PC-3 (cell line): Measurements from ENCODE around the gene C16orf74. TPM values are rescaled to one million over a fixed set of nuclear protein-coding genes. Genes with fewer than 3 reads are reported as not detected.

Experiments
- ATAC-seq: fragments of 200-7000 bp; cut with Tn5 transposase; 2 replicates; pipeline ENCODE4 v1.9.1; 2020; ENCODE audit warnings: mild to moderate bottlenecking, moderate library complexity
- BruUV-seq: library from RNA; stranded (reverse); fragments of 400-500 nt; replicated peaks from 2 replicates; lab custom pipeline; 2021; lab: Mats Ljungman, UMichigan
- CTCF ChIA-PET: fragments of 300-600 bp; sonication (Branson Sonifier 250); formaldehyde crosslinking; loops from one replicate; lab custom pipeline; 2022; ENCODE audit warnings: antibody characterized with exemption; lab: Charles Lee
- POLR2A ChIA-PET: fragments of 300-600 bp; sonication (Branson Sonifier 250); formaldehyde crosslinking; loops from one replicate; lab custom pipeline; 2022; ENCODE audit warnings: antibody characterized with exemption; ENCODE audit not compliant: unreplicated experiment; lab: Charles Lee
- DNase-seq: peaks from one replicate; pipeline ENCODE4 v3.0.0-alpha.2; 2015
- H2AFZ ChIP-seq: fragments of 300-600 bp; sonication (generic); 2 replicates; pipeline ENCODE4 v1.6.0; 2016; ENCODE audit warnings: antibody characterized with exemption, low read length
- H3F3A ChIP-seq: fragments of 300-600 bp; sonication (generic); one replicate; pipeline ENCODE4 v1.6.0; 2017; ENCODE audit warnings: antibody characterized with exemption, low read length, control low read depth, mild to moderate bottlenecking; ENCODE audit not compliant: unreplicated experiment
- H3K27ac ChIP-seq: fragments of 300-600 bp; sonication (generic); 2 replicates; pipeline ENCODE4 v1.5.1; 2016; ENCODE audit warnings: mild to moderate bottlenecking, low read length
- H3K27me3 ChIP-seq: fragments of 300-600 bp; sonication (generic); 2 replicates; pipeline ENCODE4 v1.6.1; 2016; ENCODE audit warnings: low read length, mixed read lengths
- H3K36me3 ChIP-seq: fragments of 300-600 bp; sonication (generic); 2 replicates; pipeline ENCODE4 v1.6.1; 2016; ENCODE audit warnings: low read depth, mixed run types, low read length, mixed read lengths
- H3K4me1 ChIP-seq: fragments of 300-600 bp; sonication (generic); 2 replicates; pipeline ENCODE4 v1.5.1; 2016; ENCODE audit warnings: low read length; ENCODE audit not compliant: insufficient read depth
- H3K4me2 ChIP-seq: fragments of 300-600 bp; sonication (generic); 2 replicates; pipeline ENCODE4 v1.6.0; 2016; ENCODE audit warnings: low read length
- H3K4me3 ChIP-seq: fragments of 300-600 bp; sonication (generic); 2 replicates; pipeline ENCODE4 v1.5.1; 2016; ENCODE audit warnings: mild to moderate bottlenecking, low read length, mixed read lengths
- H3K79me2 ChIP-seq: fragments of 300-600 bp; sonication (generic); 2 replicates; pipeline ENCODE4 v1.6.1; 2017; ENCODE audit warnings: low read length, mixed read lengths
- H3K9ac ChIP-seq: fragments of 300-600 bp; sonication (generic); 2 replicates; pipeline ENCODE4 v1.6.0; 2016; ENCODE audit warnings: mild to moderate bottlenecking, low read length
- H3K9me2 ChIP-seq: fragments of 300-600 bp; sonication (generic); replicated peaks from 2 replicates; pipeline ENCODE4 v1.6.1; 2016; ENCODE audit warnings: mixed run types, low read length, mixed read lengths
- H3K9me3 ChIP-seq: fragments of 300-600 bp; sonication (generic); 2 replicates; pipeline ENCODE4 v1.6.1; 2016; ENCODE audit warnings: low read length, mixed read lengths
- H4K20me1 ChIP-seq: fragments of 300-600 bp; sonication (generic); 2 replicates; pipeline ENCODE4 v1.6.1; 2016; ENCODE audit warnings: low read length, mixed read lengths
- EZH2 ChIP-seq: fragments of 300-600 bp; sonication (generic); IDR thresholded peaks from one replicate; pipeline ENCODE4 v1.6.1; 2017; ENCODE audit warnings: antibody characterized with exemption, mild to moderate bottlenecking, low read length; ENCODE audit not compliant: unreplicated experiment
- EZH2phosphoT487 ChIP-seq: fragments of 300-600 bp; sonication (generic); IDR thresholded peaks from 2 replicates; pipeline ENCODE4 v1.6.1; 2018; ENCODE audit warnings: mild to moderate bottlenecking, antibody characterized with exemption, low read length, borderline replicate concordance
- intact Hi-C: fragments of 100-400 bp; cut with micrococcal nuclease; formaldehyde crosslinking; loops from 2 replicates; pipeline ENCODE4 v1.9.0; 2023
- total RNA-seq: library from RNA; depleted of rRNA; stranded (reverse); fragments of >200 nt; gene quantifications from 2 replicates; pipeline ENCODE4 v1.2.3, GENCODE V29; 2014
- TF ChIP-seq, protein P1 (sequence below): fragments of 300-600 bp; sonication (generic); conservative IDR thresholded peaks from 2 replicates; pipeline ENCODE4 v1.5.1; 2017; ENCODE audit warnings: antibody characterized with exemption, low read depth, mild to moderate bottlenecking, low read length

C16orf74 gene
- total RNA-seq, 1 experiment from 2014 or later = 71.0 TPM

DNA sequence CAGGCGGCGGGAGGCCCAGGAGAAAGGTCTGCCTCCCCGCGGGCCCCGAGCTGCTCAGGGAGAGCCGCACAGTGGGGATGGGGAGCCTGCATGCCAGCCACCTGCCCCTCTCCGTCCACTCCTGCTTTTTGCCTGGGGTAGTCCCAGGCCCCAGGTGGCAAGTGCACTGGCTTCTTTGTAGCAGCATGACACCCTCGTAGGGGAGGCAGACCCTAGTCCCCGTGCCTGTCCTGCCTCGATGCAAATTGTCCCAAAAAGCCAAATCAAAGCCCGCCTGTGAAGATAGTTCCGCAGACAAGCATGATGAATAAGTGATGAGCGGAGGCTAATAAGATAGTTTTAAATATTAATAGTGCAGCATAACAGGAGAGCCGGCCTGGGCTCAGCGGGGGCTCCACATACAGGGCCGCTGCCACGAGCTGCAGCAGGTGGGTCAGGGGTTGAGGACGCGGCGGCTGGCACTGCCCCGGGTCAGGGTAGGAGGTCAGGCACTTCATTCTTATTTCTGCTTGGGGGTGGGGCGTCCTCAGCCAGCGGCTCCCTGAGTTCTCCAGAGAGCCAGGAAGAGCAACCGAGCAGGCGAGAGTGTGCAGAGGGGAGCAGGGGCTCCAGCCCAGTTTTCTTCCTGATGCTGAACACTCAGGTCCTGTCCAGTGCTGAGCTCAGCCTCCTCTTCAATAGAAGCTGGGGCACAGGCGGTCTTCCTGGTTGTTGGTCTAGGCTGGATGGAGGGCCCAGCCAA is 89.0 kb downstream of the C16orf74 start:
- Histone ChIP-seq H3K4me3 (no peak overlapping the region), H3K27ac (no peak overlapping the region), H3K9me2 (no peaks in the 10 kb centered on the region), H3K4me1 (no peaks in the 10 kb centered on the region), H3K9me3 (no peaks in the 10 kb centered on the region), H4K20me1 (no peaks in the 10 kb centered on the region), H3K36me3 (peaks cover 13% of the 10 kb centered on the region), H2AFZ (no peak overlapping the region), H3F3A (no peaks in the 10 kb centered on the region), H3K27me3 (no peaks in the 10 kb centered on the region), H3K79me2 (no peaks in the 10 kb centered on the region), H3K9ac (no peak overlapping the region), H3K4me2 (no peak overlapping the region)
- ChIA-PET CTCF (no interaction called here), POLR2A (no interaction called here)
- no peak for TF ChIP-seq EZH2phosphoT487
- no peak for TF ChIP-seq EZH2
- TF ChIP-seq, protein P1, sequence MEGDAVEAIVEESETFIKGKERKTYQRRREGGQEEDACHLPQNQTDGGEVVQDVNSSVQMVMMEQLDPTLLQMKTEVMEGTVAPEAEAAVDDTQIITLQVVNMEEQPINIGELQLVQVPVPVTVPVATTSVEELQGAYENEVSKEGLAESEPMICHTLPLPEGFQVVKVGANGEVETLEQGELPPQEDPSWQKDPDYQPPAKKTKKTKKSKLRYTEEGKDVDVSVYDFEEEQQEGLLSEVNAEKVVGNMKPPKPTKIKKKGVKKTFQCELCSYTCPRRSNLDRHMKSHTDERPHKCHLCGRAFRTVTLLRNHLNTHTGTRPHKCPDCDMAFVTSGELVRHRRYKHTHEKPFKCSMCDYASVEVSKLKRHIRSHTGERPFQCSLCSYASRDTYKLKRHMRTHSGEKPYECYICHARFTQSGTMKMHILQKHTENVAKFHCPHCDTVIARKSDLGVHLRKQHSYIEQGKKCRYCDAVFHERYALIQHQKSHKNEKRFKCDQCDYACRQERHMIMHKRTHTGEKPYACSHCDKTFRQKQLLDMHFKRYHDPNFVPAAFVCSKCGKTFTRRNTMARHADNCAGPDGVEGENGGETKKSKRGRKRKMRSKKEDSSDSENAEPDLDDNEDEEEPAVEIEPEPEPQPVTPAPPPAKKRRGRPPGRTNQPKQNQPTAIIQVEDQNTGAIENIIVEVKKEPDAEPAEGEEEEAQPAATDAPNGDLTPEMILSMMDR = no peak
- ATAC-seq (no peak), DNase-seq (no peak)
- no TSS peak for BruUV-seq
- intact Hi-C loops = no loop called here

DNA sequence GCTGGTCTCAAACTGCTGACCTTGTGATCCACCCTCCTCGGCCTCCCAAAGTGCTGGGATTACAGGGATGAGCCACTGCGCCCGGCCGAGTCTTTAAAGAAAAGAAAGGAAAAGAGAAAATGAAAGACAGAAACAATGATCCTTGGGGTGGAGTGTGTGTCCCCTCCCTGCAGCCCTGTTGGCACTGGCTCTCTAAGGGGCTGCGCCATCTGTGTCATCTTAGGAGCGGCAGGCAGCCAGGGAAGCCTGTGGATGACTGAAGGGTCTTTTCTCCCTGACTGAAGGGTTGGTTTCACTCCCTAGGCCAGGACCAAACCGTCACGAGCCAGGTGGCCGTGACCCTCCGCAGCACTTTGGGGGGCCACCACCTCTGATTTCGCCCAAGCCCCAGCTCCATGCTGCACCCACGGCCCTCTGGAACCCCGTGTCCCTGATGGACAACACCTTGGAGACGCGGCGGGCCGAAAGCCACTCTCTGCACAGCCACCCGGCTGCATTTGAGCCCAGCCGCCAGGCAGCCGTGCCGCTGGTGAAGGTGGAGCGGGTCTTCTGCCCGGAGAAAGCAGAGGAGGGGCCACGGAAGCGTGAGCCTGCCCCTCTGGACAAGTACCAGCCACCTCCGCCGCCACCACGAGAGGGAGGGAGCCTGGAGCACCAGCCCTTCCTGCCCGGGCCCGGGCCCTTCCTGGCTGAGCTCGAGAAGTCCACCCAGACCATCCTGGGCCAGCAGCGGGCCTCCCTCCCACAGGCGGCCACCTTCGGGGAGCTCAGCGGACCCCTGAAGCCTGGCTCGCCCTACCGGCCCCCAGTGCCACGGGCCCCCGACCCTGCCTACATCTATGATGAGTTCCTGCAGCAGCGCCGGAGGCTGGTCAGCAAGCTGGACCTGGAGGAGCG is 89.8 kb downstream of the C16orf74 start:
- no peak overlapping the region for H3K4me2 ChIP-seq
- ATAC-seq (no peak), DNase-seq (no peak)
- no peaks in the 10 kb centered on the region for H3F3A ChIP-seq
- BruUV-seq = no TSS peak
- H4K20me1 ChIP-seq = no peaks in the 10 kb centered on the region
- H3K27ac ChIP-seq = no peak overlapping the region
- H3K36me3 ChIP-seq = peaks cover 8% of the 10 kb centered on the region; the same call in 1 of the 2 replicates
- H2AFZ ChIP-seq = no peak overlapping the region
- no peaks in the 10 kb centered on the region for H3K4me1 ChIP-seq
- H3K9me3 ChIP-seq = no peaks in the 10 kb centered on the region
- H3K9me2 ChIP-seq = no peaks in the 10 kb centered on the region
- ChIA-PET POLR2A (no interaction called here), CTCF (no interaction called here)
- H3K4me3 ChIP-seq = no peak overlapping the region
- H3K9ac ChIP-seq = no peak overlapping the region
- intact Hi-C loops = no loop called here
- H3K27me3 ChIP-seq = no peaks in the 10 kb centered on the region
- no peaks in the 10 kb centered on the region for H3K79me2 ChIP-seq
- no peak for TF ChIP-seq EZH2
- no peak for TF ChIP-seq EZH2phosphoT487
- TF ChIP-seq, protein P1 = no peak
